Astrocyte of the spinal cord (primary cell): ENCODE data around the gene OSBPL3.

Experiments
- DNase-seq: peaks from one replicate; pipeline ENCODE4 v3.0.0; 2011; ENCODE audit warnings: low read depth, low spot score
- H3K4me3 ChIP-seq: 2 replicates; pipeline ENCODE4 v1.5.1; 2011; ENCODE audit warnings: low read depth, mild to moderate bottlenecking, low read length, moderate library complexity
- in situ Hi-C: cut with HindIII; loops from 2 replicates; pipeline ENCODE4 v1.10.0; 2017; ENCODE audit warnings: low sequenced_read_pairs
- TF ChIP-seq, protein P1 (sequence below): IDR thresholded peaks from 2 replicates; pipeline ENCODE4 v1.5.1; 2012; ENCODE audit warnings: low read depth, mild to moderate bottlenecking, low read length, inconsistent platforms

The OSBPL3 gene

DNA sequence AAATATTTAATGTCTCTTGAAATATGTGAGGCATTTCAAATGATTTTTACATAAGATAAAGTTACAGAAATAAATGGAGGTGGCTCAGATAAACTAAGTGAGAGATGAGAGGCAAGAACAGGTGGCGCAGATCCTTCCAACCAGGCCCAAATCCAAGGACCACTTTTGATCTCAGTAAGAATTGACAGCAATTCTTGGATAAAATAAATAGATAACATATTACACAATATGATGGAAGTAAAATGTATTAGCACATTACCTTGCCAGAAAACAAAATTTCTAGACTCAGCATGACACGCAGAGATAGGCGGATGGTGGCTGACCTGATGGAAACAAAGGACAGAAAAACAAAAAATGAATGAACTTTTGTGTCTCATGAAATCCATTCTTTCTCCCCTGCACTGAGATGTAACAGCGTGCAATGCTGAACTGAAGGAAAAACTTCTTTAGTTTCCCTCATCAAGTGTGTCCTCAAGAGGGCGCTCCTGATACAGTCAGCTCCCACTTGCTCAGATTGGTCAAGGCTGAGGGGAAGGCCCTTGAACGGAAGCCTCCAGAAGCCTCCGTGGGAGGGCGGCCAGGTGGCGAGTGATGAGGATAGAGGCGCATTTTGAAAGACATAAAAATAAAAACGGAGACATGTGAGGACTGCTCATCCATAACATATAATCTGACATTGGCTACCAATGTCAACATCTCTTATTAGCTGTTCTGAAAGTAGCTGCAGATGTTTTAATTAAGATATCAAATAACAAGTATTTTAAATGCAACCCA lies 159.9 kb downstream of the OSBPL3 start:
- TF ChIP-seq, protein P1, sequence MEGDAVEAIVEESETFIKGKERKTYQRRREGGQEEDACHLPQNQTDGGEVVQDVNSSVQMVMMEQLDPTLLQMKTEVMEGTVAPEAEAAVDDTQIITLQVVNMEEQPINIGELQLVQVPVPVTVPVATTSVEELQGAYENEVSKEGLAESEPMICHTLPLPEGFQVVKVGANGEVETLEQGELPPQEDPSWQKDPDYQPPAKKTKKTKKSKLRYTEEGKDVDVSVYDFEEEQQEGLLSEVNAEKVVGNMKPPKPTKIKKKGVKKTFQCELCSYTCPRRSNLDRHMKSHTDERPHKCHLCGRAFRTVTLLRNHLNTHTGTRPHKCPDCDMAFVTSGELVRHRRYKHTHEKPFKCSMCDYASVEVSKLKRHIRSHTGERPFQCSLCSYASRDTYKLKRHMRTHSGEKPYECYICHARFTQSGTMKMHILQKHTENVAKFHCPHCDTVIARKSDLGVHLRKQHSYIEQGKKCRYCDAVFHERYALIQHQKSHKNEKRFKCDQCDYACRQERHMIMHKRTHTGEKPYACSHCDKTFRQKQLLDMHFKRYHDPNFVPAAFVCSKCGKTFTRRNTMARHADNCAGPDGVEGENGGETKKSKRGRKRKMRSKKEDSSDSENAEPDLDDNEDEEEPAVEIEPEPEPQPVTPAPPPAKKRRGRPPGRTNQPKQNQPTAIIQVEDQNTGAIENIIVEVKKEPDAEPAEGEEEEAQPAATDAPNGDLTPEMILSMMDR = peak; percentile 88
- in situ Hi-C loops = no loop called here
- no peak overlapping the region for H3K4me3 ChIP-seq
- DNase-seq = peak; percentile 88

DNA sequence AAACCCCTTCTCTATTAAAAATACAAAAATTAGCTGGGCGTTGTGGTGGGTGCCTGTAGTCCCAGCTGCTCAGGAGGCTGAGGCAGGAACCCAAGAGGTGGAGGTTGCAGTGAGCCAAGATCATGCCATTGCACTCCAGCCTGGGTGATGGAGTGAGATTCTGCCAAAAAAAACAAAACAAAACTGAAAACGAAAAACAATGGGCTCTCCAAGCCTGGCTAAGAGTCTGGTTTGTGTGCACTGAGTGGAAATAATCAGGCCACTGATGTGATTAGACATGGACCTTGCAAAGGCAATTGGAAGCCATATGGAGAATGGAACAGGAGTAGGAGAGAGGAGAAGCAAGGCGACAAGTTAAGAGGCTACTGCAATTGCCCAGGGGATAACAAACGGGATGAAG lies 162.6 kb downstream of the OSBPL3 start:
- in situ Hi-C loops = no loop called here
- no peak overlapping the region for H3K4me3 ChIP-seq
- TF ChIP-seq, protein P1 = no peak
- DNase-seq = peak; percentile 20

DNA sequence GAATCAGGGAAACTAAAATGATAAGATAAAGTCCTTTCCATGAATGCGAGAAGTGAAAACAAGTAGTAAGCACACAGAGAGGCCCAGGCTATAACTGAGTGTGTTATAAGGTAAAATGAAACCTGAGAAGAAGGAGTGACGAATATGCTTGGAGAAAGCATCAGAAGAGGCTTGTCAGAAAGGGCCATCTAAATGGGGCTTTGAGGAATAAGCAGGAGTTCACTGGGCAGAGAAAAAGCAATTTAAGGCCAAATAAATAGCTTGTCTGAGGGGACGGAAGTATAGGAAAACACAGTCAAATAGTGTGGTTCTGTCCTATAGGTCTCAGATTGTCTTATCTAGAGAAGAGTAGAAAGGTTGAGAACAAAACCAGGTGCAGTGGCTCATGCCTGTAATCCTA lies 163.1 kb downstream of the OSBPL3 start:
- TF ChIP-seq, protein P1 = no peak
- in situ Hi-C loops = no loop called here
- no peak overlapping the region for H3K4me3 ChIP-seq
- no peak for DNase-seq

DNA sequence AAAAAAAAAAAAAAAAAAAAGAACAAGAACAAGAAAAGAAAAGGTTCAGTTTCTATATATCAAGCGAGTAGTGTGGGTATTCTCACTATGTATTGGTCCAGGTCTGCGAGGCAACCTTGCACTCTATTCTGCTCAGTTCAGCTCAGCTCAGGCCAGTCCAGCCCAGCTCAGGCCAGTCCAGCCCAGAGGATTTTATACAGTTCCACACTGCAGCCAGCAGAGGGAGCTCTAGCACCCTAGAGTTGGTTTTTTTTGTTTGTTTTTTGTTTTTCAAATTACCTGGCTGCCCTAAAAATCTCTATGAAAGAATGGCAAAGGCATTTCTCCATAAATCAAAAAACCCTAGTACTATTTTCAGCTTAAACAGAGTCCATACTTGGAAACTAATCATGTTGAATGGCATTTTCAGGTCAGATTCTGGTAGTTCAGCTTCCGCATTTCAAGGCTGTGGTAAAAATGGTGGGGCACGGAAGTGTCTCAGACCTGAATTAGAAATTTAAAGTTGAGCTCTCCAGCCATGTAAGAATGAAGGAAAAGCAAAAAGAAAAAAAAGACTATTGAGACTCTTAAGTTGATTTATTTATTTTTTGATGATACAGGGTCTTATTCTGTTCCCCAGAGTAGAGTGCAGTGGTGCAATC lies 167.6 kb downstream of the OSBPL3 start:
- TF ChIP-seq, protein P1 = peak; percentile 86
- DNase-seq = peak; percentile 39
- no peak overlapping the region for H3K4me3 ChIP-seq
- in situ Hi-C loops = no loop called here

DNA sequence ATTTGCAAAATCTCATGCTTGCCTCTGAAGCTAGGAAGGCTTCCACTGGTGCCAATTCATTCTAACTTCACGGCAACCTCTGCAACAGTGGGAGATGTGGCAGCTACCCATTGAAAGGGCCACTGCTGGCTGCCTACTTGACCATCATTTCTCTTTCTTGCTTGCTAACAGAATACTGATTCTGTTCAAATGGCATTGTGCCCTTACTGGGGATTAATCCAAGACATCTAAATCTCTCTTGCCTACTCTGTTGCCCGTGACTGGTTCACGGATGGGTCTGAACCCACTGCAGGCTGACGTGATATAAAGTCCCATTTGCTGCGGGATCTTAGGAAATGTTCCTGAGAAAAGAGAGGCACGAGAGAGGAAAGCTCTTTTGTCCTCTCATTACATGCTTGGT lies 171.5 kb downstream of the OSBPL3 start:
- TF ChIP-seq, protein P1 = no peak
- in situ Hi-C loops = no loop called here
- H3K4me3 ChIP-seq = no peak overlapping the region
- DNase-seq = no peak

DNA sequence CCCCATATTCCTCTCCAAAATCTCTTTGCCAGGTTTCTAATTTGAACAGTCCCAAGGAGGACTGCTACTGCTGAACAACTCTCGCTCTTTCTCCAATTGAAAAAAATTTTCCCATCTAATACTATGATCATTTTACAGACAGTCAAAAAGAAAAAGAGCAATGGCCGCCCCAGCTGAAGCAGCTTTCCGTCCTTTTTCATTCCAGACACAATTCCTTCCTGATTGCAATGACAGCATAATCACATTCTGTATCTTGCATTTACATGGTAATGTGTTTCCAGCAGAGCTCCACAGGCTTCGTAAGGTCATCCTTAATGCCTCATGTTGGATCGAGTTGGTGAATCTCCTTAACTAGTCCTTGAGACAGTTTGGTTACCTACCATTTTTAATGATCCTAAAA lies 177.7 kb downstream of the OSBPL3 start:
- in situ Hi-C loops = no loop called here
- DNase-seq = no peak
- TF ChIP-seq, protein P1 = no peak
- H3K4me3 ChIP-seq = no peak overlapping the region
